ENCODE measurements around the gene CCDC9B.

Gene CCDC9B

GRCh38 chr15:40340038-40340739, 550 bp downstream of the CCDC9B start:
- ChIA-PET CTCF (interaction anchor here (1.1 to 21.8 kb wide), 11 partner anchors 10 to 100 kb away, joined by 3 to 385 read pairs (median 60); partner anchors contain the start of genes ANKRD63, DISP2, INAFM2 and PHGR1), POLR2A (interaction anchor here (0.6 to 5.2 kb wide), 5 partner anchors 11 to 1450 kb away, joined by 3 to 81 read pairs (median 5); partner anchors contain the start of gene INAFM2)
- H3K4me3 ChIP-seq (ENCODE audit: low read depth, low read length): peak overlapping the region; percentile 58
- DNase-seq (ENCODE audit: low read depth, low spot score): no peak
- no peak for TF ChIP-seq CTCF (IDR thresholded peaks at IDR 0.05; ENCODE audit: insufficient read depth, low read length, missing control alignments)

GRCh38 chr15:40339621-40339945, 1.2 kb downstream of the CCDC9B start:
- no peak for DNase-seq (ENCODE audit: low read depth, low spot score)
- CTCF ChIA-PET: interaction anchor here (1.1 to 21.8 kb wide), 12 partner anchors 10 to 100 kb away, joined by 3 to 385 read pairs (median 39); partner anchors contain the start of genes ANKRD63, DISP2, INAFM2 and KNSTRN
- POLR2A ChIA-PET: interaction anchor here (1.4 to 5.2 kb wide), 4 partner anchors 10 to 54 kb away, joined by 3 to 81 read pairs (median 9); partner anchors contain the start of gene INAFM2
- peak overlapping the region; percentile 58 for H3K4me3 ChIP-seq (ENCODE audit: low read depth, low read length)
- TF ChIP-seq CTCF (IDR thresholded peaks at IDR 0.05; ENCODE audit: insufficient read depth, low read length, missing control alignments): peak; percentile 31

GRCh38 chr15:40338921-40339620, 1.7 kb downstream of the CCDC9B start:
- peak; percentile 76 for DNase-seq (ENCODE audit: low read depth, low spot score)
- H3K4me3 ChIP-seq (ENCODE audit: low read depth, low read length): peak overlapping the region; percentile 58
- TF ChIP-seq CTCF (IDR thresholded peaks at IDR 0.05; ENCODE audit: insufficient read depth, low read length, missing control alignments): no peak
- ChIA-PET POLR2A (interaction anchor here (0.9 to 5.2 kb wide), 7 partner anchors 10 to 83 kb away, joined by 3 to 81 read pairs (median 3); partner anchors contain the start of gene INAFM2), CTCF (interaction anchor here (0.8 to 21.8 kb wide), 17 partner anchors 10 to 121 kb away, joined by 3 to 385 read pairs (median 6); partner anchors contain the start of genes ANKRD63, DISP2, INAFM2 and IVD)

- POLR2A ChIA-PET: interaction anchor here (0.9 to 5.2 kb wide), 5 partner anchors 9 to 84 kb away, joined by 3 to 81 read pairs (median 3); partner anchors contain the start of gene INAFM2
- no peak for DNase-seq (ENCODE audit: low read depth, low spot score)
- peak overlapping the region; percentile 48 for H3K4me3 ChIP-seq (ENCODE audit: low read depth, low read length)
- CTCF ChIA-PET: interaction anchor here (0.8 to 21.8 kb wide), 17 partner anchors 8 to 121 kb away, joined by 3 to 385 read pairs (median 6); partner anchors contain the start of genes DISP2, INAFM2, IVD and KNSTRN
- TF ChIP-seq CTCF (IDR thresholded peaks at IDR 0.05; ENCODE audit: insufficient read depth, low read length, missing control alignments): peak; percentile 84
Observed at GRCh38 chr15:40338041-40338657, 2.6 kb downstream of the CCDC9B start.

GRCh38 chr15:40337597-40337996, 3.1 kb downstream of the CCDC9B start:
- H3K4me3 ChIP-seq (ENCODE audit: low read depth, low read length): peak overlapping the region; percentile 48
- POLR2A ChIA-PET: interaction anchor here (5.2 kb wide), 1 partner anchor 8 kb away, joined by 81 read pairs; no protein-coding TSS in a partner anchor
- TF ChIP-seq CTCF (IDR thresholded peaks at IDR 0.05; ENCODE audit: insufficient read depth, low read length, missing control alignments): no peak
- CTCF ChIA-PET: interaction anchor here (1.0 to 21.8 kb wide), 17 partner anchors 9 to 120 kb away, joined by 3 to 385 read pairs (median 6); partner anchors contain the start of genes DISP2, INAFM2, KNSTRN and PHGR1
- DNase-seq (ENCODE audit: low read depth, low spot score): no peak

All from AG04449 (cell line).